Fibroblast of skin of back (primary cell): Measurements from ENCODE around the gene LURAP1L.
"Not testable (repeated sequence)": the region's sequence is repeated elsewhere in the genome, so short reads cannot be mapped to it uniquely, and the experiment has no call there.

Source experiments
- DNase-seq: peaks from one replicate; pipeline ENCODE4 v3.0.0-alpha.2; 2013

LURAP1L gene

GRCh38 chr9:12862611-12863410 lies 88.0 kb downstream of the LURAP1L start:
- DNase-seq, result no peak

GRCh38 chr9:12863618-12864017 lies 88.8 kb downstream of the LURAP1L start:
- DNase-seq, result no peak

GRCh38 chr9:12865380-12865779 lies 90.6 kb downstream of the LURAP1L start:
- DNase-seq, result not testable (repeated sequence)
